Non-pigmented ciliary epithelial cell (primary cell): ENCODE results near the gene EIF6.
A peak's percentile ranks its signal among the peaks of the same experiment; 100 is the strongest.

Experiments
- DNase-seq: peaks from one replicate; pipeline ENCODE4 v3.0.0-alpha.2; 2010; ENCODE audit warnings: low read depth

The EIF6 gene

GRCh38 chr20:35312318-35312717 lies 27.7 kb upstream of the EIF6 start:
- DNase-seq, result peak; percentile 79

GRCh38 chr20:35311822-35312221 lies 27.2 kb upstream of the EIF6 start:
- no peak for DNase-seq

- DNase-seq, result no peak
These were observed 26.8 kb upstream of the EIF6 start for GRCh38 chr20:35311409-35311808.

GRCh38 chr20:35307666-35308653 lies 23.4 kb upstream of the EIF6 start:
- no peak for DNase-seq

- no peak for DNase-seq
These were observed 22.5 kb upstream of the EIF6 start for GRCh38 chr20:35306931-35307517.

GRCh38 chr20:35305682-35306556 lies 21.3 kb upstream of the EIF6 start:
- peak; percentile 97 for DNase-seq

- DNase-seq, result no peak
These were observed 20.4 kb upstream of the EIF6 start for GRCh38 chr20:35304956-35305355.

- peak; percentile 74 for DNase-seq
These were observed 19.3 kb upstream of the EIF6 start for GRCh38 chr20:35303735-35304491.

- no peak for DNase-seq
These were observed 18.8 kb upstream of the EIF6 start for GRCh38 chr20:35303382-35303734.

GRCh38 chr20:35302421-35303335 lies 18.1 kb upstream of the EIF6 start:
- no peak for DNase-seq

- DNase-seq, result no peak
These were observed 16.9 kb upstream of the EIF6 start for GRCh38 chr20:35301426-35301825.

GRCh38 chr20:35300469-35301262 lies 16.1 kb upstream of the EIF6 start:
- no peak for DNase-seq

- no peak for DNase-seq
These were observed 15.2 kb upstream of the EIF6 start for GRCh38 chr20:35299780-35300179.

- DNase-seq, result no peak
These were observed 13.7 kb upstream of the EIF6 start for GRCh38 chr20:35298264-35298663.

- no peak for DNase-seq
These were observed 13.2 kb upstream of the EIF6 start for GRCh38 chr20:35297740-35298139.

- no peak for DNase-seq
These were observed 12.6 kb upstream of the EIF6 start for GRCh38 chr20:35297155-35297554.

GRCh38 chr20:35296101-35296554 lies 11.6 kb upstream of the EIF6 start:
- no peak for DNase-seq

- DNase-seq, result no peak
These were observed 11.1 kb upstream of the EIF6 start for GRCh38 chr20:35295674-35296073.

- no peak for DNase-seq
These were observed 10.5 kb upstream of the EIF6 start for GRCh38 chr20:35295058-35295457.

- DNase-seq, result no peak
These were observed 9.7 kb upstream of the EIF6 start for GRCh38 chr20:35294293-35294685.
